Amygdala (tissue), 56 donors: ENCODE data around the gene GNAL.
A peak's percentile ranks its signal among the peaks of the same experiment; 100 is the strongest.

Experiments
- DNase-seq, 56 donors: peaks; one replicate each; lab custom pipeline; 2025; lab: John Stamatoyannopoulos, UW

The GNAL gene

DNA sequence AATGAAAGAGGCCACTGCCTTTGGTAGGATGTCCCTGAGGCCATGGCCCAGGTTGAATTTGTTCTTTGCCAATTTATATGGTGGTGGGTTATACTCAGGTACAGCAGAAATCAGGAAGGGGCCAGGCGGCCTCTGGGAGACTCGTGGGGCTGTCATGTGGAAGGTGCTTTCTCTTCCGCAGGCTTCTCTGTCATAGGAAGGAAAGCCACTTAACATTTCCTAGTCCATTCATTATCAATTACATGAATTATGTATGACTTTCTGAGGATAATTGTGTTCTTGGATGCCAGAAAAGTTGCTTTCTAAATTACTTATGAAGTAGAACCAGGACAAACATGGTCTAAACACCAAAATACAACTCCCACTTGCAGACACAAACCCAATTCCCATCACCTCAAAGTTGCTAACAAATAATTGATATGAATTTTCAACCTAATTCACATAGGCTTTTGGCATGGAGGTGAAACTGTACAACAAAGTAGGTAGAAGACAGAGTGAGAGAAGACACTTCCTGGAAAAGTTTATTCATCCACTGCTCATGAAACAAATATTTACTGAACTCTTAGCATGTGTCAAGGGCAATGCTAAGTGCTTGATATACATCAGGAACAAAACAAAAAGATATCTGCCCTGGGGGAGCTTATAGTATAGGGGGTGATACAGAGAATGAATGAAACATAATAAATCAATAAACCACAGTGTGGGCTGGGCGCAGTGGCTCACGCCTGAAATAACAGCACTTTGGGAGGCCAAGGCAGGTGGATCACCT is 111.7 kb downstream of the GNAL start:
- DNase-seq = no peak

DNA sequence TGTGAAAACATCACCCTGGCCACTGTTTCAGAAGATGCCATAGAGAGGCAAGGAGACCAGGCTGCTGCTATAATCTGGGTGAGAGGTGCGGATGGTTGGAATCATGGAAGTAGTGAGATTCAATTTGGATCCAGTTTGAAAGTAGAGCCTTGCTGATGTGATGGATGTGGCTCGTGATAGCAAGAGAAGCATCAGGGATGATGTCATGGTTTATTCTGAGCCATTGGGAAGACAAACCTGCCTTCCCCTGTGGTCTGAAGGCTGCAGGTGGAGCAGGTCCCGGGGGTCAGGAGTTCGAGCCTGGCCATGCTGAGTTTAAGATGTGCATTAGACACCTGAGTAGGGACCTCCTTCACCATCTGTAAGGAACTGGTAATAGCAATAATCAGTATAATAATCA is 112.5 kb downstream of the GNAL start:
- no peak for DNase-seq

DNA sequence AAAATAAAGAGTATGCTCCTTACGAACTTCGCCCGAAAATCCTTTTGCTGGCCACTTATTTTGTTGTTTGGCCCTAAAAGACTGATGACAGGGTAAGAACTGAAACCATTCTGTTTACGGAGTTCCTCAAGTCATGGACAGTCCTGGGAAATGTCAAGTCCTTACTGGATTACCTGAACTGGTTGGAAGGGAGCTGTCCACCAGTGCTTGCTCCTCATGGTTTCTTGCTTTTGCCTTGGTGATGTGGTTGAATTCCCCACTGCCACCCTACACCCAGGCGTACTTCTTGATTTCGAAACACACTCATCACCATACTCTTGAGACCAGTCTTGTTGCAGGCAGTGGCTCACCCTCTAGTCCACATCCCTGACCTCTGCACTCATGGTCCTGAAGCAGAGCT is 113.1 kb downstream of the GNAL start:
- no peak for DNase-seq

DNA sequence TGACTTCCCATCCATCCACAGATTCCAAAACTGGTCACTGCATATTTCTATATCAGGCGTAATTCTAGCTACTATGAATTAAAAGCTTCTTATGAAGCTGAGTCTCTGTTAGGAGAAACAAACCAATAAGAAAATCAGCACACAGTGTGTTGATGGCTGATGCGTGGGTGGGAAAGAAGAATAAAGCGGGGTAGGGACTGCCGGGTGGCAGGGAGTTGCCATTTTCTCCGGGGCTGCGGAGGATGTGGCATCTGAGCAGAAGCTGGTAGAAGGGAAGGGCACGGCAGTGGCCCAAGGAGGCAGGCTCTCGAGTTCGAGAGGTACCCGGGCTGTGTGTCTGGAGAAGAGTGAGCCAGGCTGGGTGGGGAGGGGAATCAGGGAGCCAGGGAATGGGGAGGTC is 113.5 kb downstream of the GNAL start:
- DNase-seq = peak in 1 of 56 donors; percentile 9

DNA sequence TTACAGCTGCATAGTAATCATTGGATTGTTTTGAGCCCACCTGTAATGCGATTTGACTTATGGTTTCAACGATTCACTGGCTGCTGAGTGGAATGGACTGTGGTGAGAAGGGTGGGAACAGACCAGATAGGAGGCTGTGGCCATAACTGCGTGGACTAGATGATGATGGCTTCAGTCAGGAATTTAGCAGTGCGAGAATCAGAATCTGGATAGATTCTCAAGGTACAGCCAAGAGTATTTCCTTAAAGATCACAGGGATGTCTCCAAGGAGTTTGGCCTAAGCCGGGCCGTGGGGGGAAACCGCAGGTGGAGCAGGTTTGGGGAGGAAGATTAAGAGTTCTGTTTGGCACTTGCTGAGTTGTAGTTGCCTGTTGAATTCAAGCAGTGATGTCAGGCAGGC is 118.2 kb downstream of the GNAL start:
- DNase-seq = no peak

DNA sequence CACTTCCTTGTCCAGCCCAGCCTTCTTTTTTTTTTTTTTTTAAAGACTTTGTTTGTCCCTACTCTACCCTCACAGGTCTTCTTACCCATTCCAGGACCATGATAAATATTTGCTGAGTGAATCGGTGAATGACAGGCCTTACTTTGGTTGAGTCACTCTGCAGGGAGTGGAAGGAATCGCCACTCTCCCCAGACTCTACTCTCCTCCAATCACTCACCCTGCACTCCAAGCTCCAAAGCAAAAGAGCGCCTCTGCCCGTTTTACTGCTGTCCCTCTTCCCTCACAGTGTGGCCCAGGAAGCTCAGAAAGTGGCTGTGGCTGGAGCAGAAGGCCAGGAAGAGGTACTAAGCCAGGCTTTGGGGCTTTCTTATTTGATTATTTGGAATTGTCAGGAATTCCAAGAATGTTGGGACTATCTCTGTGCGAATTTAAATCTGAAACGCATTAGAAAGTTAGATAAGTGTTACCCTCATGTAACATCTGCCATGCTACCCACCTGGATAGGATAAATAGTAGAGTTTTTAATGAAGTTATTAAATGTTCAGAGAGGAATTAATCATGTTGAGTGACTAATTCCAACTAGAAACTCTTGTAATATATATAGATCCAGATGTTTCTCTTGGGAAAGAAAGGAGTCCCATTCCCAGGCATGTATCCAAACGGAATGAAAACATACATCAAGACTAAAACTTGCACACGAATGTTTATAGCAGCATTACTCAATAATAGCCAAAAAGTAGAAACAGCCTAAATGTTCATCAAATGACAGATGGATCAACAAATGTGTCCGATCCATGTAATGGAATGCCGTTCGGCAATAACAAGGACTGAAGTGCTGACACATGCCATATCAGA is 119.2 kb downstream of the GNAL start:
- no peak for DNase-seq

DNA sequence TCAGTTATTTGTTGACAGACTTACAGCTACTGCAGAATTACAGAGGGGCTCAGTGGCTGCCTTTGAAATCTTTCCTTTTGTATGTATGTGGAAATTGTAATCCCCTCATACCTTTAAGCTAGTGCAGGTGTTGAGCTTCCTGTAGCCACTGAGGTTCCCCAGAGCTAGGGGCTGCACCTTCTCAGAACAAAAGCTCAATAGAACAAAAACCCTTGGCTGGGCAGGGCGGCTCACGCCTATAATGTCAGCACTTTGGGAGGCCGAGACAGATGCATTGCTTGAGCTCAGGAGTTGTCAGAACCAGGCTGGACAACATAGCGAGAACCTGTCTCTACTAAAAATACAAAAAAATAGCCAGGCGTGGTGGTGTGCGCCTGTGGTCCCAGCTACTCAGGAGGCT is 120.8 kb downstream of the GNAL start:
- no peak for DNase-seq

DNA sequence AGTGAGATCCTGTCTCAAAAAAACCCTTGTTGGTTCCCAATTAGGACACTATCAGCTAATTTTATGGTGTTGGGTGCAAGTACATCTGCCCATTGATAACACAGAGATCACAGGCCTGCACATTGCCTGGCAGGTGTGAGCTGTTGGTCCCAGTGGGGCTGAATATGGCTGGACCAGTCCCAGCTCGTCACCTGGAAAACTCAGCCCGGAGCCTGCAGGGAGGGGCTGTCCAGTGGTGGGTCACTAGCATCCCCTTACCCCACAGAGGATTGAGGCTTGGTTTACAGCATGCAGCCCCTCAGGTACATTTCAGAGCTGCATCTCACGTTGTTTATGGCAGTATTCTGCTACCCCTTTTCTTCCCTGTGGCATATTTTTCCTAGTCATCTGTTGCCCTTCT is 121.3 kb downstream of the GNAL start:
- DNase-seq = no peak

DNA sequence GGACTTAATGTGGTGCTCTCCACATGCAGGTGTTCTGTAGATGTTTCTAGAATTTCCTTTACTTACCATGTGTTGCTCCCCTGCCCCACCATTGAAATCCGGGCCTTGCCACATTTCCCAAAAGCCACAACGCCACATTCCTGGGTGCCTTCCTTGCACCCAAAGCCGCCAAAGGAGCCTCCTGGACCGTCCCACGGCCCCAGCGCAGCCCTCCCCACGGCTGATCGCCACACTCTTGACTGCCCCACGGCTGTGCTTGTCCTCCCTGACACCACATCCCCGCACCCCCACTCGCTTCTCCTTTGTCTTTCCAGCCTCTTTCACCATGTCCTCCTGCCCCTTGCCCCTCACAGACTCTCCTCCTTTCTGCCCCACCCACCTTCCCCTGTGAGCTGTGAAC is 121.9 kb downstream of the GNAL start:
- no peak for DNase-seq

DNA sequence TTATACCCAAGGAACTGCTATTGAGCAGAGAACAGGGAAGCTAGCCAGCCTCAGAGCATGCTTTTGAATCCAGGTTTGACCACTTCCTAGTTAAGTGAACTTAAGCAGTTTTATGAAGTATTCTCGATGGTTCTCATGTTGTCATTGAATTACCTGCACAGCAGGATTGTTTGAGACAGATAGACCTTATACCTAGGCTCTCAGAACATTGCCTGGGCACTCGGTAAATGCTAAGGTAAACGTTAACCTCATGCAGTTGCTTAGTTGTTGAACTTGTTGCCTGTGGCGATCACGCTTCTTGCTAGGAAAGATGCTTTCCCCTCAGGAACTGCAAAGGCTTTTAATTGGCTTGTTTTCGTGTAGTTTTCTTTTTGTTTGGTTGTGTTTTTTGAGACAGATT is 128.2 kb downstream of the GNAL start:
- DNase-seq = no peak

DNA sequence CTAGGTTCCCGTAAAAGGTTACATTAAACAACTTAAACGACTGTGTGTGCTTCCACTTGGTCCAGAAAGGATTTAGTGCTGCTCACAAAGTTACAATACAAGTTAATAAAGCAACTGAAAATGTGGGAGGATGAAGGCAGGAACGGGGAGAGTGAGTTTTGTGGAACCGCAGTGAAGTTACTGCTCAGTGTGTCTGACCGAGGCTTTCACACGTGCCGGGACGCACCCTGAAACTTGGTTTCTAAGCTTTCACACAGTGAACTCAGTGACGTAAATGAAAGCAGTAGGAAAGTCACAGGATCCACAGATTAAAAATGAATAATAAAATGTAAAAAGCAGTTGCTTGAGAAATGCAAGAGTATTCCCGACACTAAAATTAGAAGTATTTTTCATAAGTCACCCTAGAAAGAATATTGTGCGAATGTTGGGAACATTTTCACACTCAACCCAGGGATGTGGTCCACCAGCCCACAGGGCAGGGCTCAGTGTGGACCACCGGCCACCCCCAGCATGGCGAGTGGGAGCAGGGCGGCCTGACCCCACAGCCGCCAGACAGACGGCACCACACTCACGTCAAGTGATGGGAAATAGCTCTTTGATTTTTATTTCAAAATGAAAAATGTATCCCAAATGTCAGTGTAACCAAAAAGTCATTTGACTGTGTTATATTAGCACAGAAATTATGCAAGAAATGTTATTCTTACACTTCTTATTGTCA is 129.6 kb downstream of the GNAL start:
- no peak for DNase-seq

DNA sequence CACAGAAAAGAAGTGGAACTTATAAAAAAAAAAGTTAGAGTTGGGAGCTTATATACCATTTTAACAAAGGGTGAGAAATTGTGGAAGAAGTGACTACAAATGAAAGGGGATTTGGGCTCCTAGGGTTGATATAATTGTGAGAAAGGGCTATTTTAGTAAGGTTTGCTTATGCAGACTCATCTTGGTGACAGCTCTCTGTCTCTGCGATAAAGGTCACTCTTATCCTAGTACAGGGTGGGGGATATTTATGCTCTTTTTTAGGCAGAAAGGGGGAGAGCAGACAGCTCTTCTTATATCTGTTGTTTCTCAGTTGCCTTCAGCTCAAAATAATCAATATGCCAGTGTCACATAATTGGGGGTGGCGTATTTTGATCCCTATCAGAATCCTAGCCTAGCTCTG is 130.9 kb downstream of the GNAL start:
- no peak for DNase-seq

DNA sequence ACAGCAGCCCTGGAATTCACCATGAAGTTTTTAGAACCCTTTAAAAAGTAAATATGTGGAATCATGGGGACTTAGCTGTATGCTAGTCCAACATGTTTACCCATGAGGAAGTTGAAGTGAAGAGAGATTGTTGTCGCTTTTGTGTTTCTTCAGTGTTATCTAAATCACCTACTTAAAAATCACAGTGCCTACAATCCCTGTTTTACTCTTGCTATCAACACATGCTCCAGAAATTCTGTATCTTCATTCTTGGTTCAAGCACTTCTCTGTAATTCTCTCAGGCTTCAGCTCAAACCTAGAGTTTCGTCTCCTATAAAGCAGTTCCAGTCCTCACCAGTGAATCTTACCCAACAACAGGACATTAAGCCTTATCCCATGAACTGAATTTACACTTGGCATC is 131.6 kb downstream of the GNAL start:
- no peak for DNase-seq

DNA sequence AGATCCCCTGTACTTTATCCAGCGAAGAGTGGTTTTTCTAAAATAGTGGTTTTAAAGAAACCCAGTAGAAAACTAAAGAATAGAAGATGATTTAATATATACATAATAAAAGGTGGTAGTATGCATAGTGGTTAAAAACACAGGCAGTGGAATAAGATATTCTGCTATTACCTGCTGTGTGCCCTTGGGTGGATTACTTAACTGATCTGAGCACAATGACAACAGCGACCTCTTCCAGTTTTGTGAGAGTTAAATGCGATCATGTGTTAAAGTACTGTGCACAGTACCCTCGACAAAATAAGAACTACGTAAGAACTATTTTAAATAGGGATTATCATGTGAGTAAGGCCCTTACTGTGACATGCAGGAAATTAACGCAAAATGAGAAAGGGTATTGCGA is 132.1 kb downstream of the GNAL start:
- no peak for DNase-seq

DNA sequence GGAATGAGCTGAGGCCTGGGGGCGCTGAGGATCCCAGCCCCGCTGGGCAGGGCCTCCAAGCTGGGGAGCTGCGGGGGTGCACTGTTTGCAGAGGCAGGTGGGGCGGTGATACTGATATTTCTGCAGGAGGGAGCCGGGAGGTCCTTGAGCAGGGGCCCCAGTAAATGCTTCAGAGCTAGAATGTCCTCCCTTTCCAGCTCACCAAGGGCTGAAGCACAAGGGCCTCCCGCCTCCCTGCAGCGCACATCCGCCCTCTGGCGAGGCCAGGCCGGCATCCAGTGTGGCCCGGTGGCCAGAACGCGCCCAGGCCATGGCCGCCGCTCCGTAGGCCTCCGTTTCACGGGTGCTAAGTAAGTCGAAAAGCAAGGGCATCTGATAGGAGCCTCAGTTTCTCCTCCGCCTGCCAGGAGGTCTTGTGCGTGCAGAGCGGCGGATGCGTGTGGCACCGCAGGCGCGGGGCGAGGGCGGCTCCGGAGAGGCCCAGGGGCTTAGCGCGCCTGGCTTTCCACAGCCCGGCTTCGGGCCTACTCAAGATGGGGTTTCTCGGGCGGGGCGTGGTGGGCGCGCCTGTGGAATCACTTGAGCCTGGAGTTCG is 132.7 kb downstream of the GNAL start:
- DNase-seq = no peak

DNA sequence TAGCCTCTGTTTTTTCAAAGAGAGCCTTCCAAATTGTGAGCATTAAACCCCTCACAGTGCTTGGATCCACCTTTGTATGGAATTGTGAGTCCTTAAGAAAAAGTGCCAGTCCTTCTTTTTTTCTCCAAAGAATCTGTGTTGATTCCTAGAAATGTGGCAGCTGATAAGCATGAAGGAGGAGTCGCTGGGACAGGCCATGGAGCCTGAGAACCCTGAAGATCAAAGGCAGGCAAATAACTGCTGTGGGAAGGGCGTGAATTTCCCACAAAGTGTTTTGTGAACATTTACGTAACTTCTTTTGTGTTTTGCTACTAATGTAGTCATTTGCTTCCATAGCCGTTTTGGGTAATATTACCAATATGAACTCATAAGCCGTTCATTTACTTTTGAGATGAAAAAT is 134.5 kb downstream of the GNAL start:
- DNase-seq = no peak

DNA sequence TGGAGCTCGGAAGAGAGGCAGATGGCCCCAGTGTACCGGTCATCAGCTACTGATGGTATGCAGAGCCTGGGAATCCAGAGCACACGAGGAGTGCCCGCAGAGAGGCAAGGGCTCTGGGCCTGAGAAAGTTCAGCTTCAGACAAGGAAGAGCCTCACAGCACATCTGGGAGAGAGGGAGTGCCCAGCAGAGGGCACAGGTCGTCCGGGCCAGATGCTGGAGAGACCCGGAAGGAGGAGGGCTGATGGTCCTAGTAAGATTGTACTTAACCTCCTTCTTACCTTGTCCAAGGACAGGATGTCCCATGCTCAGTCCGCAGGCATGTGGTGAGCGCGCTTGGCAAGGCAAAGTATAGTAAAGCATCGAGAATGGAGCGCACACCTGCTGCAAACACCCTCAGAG is 137.8 kb downstream of the GNAL start:
- no peak for DNase-seq

DNA sequence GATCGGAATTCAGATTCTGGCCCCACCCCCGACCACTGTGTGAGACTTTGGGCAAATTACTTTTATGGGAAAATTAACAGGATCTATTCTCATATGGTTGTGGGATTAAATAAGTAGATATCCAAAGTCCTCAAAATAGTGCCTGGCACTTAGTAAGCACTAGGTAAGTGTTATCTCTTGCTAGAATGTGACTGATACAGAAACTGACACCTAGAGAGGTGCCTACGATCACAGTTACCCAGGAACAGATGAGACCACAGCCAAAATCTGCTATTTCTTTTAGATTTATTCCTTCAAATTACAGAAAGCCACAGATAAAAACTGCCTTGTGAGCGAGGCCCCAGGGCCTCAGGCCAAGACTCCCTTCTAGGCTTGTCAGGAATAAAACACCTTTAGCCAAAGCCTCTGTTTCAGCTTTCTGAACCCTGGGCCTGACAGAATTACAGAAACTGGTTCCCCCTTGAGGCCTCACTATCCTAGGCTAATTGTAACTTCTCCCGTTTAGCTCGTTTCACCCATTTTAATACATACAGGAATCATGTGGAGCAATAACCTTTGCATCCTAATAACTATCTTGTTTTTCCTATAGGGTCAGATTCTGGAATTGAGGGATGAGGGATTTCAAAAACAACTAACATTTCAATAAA is 139.8 kb downstream of the GNAL start:
- no peak for DNase-seq

DNA sequence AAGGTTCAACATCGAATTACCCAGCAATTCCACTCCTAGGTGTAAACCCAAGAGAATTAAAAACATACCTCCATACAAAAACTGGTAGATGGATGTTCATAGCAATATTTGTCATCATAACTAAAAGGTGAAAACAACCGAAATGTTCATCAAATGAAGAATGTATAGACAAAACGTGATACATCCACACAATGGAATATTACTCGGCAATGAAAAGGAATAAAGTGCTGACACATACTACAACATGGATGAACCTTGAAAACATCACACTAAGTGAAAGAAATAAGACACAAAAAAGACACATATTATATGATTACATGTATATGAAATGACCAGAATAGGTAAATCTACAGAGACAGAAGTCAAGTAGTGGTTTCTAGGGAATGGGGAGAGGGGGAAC is 141.5 kb downstream of the GNAL start:
- no peak for DNase-seq

DNA sequence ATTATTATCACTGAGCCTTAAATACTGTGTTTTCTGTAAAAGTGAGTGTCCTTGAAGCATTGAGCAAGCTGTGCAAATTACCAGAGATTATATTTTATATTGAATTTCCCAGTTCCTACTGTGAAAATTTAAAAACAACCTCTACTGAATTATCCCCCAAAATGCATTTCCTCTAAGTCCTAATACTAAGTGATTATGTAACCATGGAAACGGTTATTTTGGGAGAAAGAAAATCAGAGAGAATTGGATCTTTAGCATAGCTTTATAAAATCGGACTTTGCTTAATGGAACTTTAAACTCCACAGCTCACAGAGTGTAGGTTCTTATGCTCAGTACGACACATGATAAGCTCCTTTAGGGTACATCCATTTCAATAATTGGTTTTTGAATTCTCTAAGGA is 142.9 kb downstream of the GNAL start:
- no peak for DNase-seq

DNA sequence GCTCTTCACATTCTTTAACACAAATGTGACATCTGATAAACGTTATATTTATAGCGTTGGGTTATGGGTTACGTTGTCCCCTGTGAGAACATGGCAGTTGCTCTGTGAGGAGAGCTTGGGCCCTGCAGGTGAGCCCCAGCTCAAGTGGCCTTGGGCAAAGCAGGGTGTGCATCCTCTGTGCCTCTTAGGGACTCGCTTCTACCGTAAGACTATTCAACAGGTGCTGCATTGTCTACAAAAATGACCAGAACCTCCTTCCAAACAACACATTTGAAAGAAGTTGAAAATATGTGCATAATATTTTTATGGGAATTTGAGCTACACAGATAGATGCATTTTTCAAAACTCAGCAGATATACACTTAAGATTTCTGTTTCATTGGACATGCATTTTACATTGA is 145.7 kb downstream of the GNAL start:
- no peak for DNase-seq
